AG04449 (cell line): Measurements from ENCODE around the gene IDH1.

Experiments
- CTCF ChIA-PET: fragments of 350-600 bp; formaldehyde crosslinking; extraction: SDS; loops from one replicate; lab custom pipeline; 2021; ENCODE audit warnings: antibody characterized with exemption; lab: Yijun Ruan, JAX
- POLR2A ChIA-PET: fragments of 400-600, 350-600 bp; formaldehyde crosslinking; extraction: SDS; loops from one replicate; lab custom pipeline; 2020; ENCODE audit warnings: antibody characterized with exemption, inconsistent platforms; lab: Yijun Ruan, JAX
- DNase-seq: peaks from one replicate; pipeline ENCODE4 v3.0.0-alpha.2; 2010; ENCODE audit warnings: low read depth, low spot score
- H3K4me3 ChIP-seq: 2 replicates; pipeline ENCODE4 v1.5.1; 2011; ENCODE audit warnings: low read depth, mild to moderate bottlenecking, control low read depth, low read length
- TF ChIP-seq, protein P1 (sequence below): IDR thresholded peaks from one replicate; pipeline ENCODE4 v1.5.1; 2011; ENCODE audit warnings: mild to moderate bottlenecking, moderate library complexity, low read length, control low read depth, inconsistent platforms; ENCODE audit not compliant: insufficient read depth; ENCODE audit errors: missing control alignments

The IDH1 gene

GRCh38 chr2:208249296-208249695, 5.6 kb downstream of the IDH1 start:
- DNase-seq, result peak; percentile 23
- TF ChIP-seq, protein P1, sequence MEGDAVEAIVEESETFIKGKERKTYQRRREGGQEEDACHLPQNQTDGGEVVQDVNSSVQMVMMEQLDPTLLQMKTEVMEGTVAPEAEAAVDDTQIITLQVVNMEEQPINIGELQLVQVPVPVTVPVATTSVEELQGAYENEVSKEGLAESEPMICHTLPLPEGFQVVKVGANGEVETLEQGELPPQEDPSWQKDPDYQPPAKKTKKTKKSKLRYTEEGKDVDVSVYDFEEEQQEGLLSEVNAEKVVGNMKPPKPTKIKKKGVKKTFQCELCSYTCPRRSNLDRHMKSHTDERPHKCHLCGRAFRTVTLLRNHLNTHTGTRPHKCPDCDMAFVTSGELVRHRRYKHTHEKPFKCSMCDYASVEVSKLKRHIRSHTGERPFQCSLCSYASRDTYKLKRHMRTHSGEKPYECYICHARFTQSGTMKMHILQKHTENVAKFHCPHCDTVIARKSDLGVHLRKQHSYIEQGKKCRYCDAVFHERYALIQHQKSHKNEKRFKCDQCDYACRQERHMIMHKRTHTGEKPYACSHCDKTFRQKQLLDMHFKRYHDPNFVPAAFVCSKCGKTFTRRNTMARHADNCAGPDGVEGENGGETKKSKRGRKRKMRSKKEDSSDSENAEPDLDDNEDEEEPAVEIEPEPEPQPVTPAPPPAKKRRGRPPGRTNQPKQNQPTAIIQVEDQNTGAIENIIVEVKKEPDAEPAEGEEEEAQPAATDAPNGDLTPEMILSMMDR, result no peak
- POLR2A ChIA-PET, result no interaction called here

GRCh38 chr2:208248601-208249000, 6.3 kb downstream of the IDH1 start:
- H3K4me3 ChIP-seq, result no peak overlapping the region
- DNase-seq, result no peak
- CTCF ChIA-PET, result interaction anchor here (1.1 to 2.9 kb wide), 2 partner anchors 60 to 73 kb away, joined by 3 to 12 read pairs; no protein-coding TSS in a partner anchor
- POLR2A ChIA-PET, result no interaction called here
- TF ChIP-seq, protein P1, result no peak

More at GRCh38 chr2:208249296-208249695, 5.6 kb downstream of the IDH1 start:
- H3K4me3 ChIP-seq, result no peak overlapping the region
- CTCF ChIA-PET, result interaction anchor here (1.1 kb wide), 1 partner anchor 61 kb away, joined by 3 read pairs; no protein-coding TSS in a partner anchor

DNA sequence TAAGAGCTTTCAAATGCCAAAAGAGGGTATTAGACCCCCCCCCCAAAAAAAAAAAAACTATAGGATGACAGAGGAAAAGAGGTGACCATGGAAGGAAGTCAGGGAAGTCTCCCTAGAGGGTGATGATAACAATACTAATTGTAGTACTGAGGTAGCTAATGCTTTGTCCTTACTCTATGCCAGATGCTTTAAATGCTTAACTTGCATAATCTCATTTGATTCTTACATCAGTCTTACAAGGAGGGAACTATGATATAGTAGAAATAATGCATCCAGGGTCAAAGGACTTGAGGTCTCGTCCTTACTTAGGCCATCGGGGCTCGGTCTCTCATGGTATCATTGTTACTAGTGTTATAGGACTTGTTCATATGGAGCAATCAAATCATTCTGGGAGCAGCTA, 9.1 kb downstream of the IDH1 start:
- DNase-seq, result no peak
- ChIA-PET POLR2A (no interaction called here), CTCF (interaction anchor here (0.7 to 2.9 kb wide), 2 partner anchors 10 to 70 kb away, joined by 3 to 12 read pairs; partner anchors contain the start of gene IDH1)
- no peak overlapping the region for H3K4me3 ChIP-seq
- TF ChIP-seq, protein P1, result no peak

DNA sequence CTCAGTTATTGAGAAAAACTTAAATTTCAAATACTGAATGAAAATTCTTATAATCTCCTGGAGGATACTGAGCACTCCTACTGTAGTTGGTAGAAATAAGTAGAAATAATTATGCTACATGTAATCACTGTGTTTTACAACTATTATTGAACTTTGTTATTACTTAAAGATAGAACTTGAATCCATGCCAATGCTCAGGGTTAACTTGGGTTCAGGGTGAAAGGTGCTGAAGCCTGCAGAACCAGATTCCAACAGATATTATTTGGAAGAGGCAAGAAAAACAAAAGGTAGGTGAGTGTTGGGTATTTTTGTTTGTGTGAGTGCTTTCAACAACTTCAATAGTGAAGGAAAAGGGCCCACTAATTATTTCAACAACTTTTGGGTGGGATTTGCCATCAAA, 10.4 kb downstream of the IDH1 start:
- TF ChIP-seq, protein P1, result no peak
- DNase-seq, result no peak
- CTCF ChIA-PET, result interaction anchor here (5.6 kb wide), 1 partner anchor 10 kb away, joined by 30 read pairs; the partner anchor contains the start of gene IDH1
- H3K4me3 ChIP-seq, result no peak overlapping the region
- POLR2A ChIA-PET, result no interaction called here

- no peak for DNase-seq
- TF ChIP-seq, protein P1, result no peak
- ChIA-PET CTCF (interaction anchor here (5.6 kb wide), 1 partner anchor 13 kb away, joined by 30 read pairs; the partner anchor contains the start of gene IDH1), POLR2A (no interaction called here)
- no peak overlapping the region for H3K4me3 ChIP-seq
Measured at GRCh38 chr2:208240619-208241209, 14.2 kb downstream of the IDH1 start.

- ChIA-PET POLR2A (no interaction called here), CTCF (interaction anchor here (5.6 kb wide), 1 partner anchor 14 kb away, joined by 30 read pairs; the partner anchor contains the start of gene IDH1)
- H3K4me3 ChIP-seq, result no peak overlapping the region
- TF ChIP-seq, protein P1, result no peak
- DNase-seq, result no peak
Measured at GRCh38 chr2:208239770-208240493, 14.9 kb downstream of the IDH1 start.
